ENCODE results near the gene NAA38.

- TF ChIP-seq CTCF (IDR thresholded peaks at IDR 0.05 in 8 of 11, conservative IDR thresholded peaks at IDR 0.05 in 3 of 11): no peak
- TF ChIP-seq POLR2A (IDR thresholded peaks at IDR 0.05): no peak
- TF ChIP-seq POLR2AphosphoS5 (IDR thresholded peaks at IDR 0.05): no peak
Measured at GRCh38 chr17:7873051-7873450, 15.7 kb upstream of the NAA38 start.
